Cardiac fibroblast (primary cell): ENCODE results near the gene NES.

ENCODE experiments used
- DNase-seq, 2 donors: peaks; one replicate each; pipeline versions ENCODE4 v3.0.0 to v3.0.0-alpha.2; 2010; ENCODE audit warnings: low read depth in 2 of 2
- H3K4me3 ChIP-seq, 2 donors: replicated peaks in 1 of 2; 1 replicate in 1 of 2; 2 replicates in 1 of 2; pipeline ENCODE4 v1.5.1; 2011; ENCODE audit warnings: low read depth in 2 of 2, low read length in 2 of 2, mild to moderate bottlenecking in 2 of 2, moderate library complexity in 1 of 2
- TF ChIP-seq, protein P1 (sequence below): IDR thresholded peaks from one replicate; pipeline ENCODE4 v1.5.1; 2011; ENCODE audit warnings: low read depth, mild to moderate bottlenecking, low read length, inconsistent platforms

NES gene

DNA sequence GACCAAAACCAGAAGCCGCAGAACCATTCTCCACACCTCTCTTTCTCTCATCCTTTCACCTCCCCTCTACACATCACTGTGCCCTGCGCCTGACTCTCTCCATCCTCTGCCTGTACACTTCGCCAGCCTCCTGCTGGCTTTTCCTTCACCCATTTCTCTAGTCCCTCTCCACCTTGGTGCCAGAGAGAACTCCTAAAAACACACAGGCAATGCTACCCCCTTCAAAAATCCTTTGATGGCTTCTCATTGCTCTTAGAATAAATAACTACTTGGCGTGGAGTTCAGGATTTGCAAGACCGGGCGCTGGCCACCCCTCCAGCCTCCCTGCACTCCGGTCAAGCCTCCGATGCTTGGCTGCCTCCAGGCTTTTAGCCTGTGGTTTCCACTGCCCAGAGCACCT is 19.5 kb upstream of the NES start:
- H3K4me3 ChIP-seq, result no peak overlapping the region
- DNase-seq, result no peak
- TF ChIP-seq, protein P1, sequence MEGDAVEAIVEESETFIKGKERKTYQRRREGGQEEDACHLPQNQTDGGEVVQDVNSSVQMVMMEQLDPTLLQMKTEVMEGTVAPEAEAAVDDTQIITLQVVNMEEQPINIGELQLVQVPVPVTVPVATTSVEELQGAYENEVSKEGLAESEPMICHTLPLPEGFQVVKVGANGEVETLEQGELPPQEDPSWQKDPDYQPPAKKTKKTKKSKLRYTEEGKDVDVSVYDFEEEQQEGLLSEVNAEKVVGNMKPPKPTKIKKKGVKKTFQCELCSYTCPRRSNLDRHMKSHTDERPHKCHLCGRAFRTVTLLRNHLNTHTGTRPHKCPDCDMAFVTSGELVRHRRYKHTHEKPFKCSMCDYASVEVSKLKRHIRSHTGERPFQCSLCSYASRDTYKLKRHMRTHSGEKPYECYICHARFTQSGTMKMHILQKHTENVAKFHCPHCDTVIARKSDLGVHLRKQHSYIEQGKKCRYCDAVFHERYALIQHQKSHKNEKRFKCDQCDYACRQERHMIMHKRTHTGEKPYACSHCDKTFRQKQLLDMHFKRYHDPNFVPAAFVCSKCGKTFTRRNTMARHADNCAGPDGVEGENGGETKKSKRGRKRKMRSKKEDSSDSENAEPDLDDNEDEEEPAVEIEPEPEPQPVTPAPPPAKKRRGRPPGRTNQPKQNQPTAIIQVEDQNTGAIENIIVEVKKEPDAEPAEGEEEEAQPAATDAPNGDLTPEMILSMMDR, result no peak

DNA sequence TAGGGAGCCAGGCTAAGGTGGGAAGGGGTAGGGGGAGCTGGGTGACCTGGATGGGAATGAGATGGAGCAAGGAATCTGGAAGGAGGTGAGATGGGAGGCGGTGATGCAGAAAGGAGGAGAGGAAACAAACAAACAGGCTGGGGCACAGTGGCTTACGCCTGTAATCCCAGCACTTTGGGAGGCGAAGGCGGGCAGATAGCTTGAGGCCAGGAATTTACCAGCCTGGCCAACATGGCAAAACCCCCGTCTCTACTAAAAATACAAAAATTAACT is 17.4 kb upstream of the NES start:
- H3K4me3 ChIP-seq, result no peak overlapping the region
- no peak for DNase-seq
- TF ChIP-seq, protein P1, result no peak

DNA sequence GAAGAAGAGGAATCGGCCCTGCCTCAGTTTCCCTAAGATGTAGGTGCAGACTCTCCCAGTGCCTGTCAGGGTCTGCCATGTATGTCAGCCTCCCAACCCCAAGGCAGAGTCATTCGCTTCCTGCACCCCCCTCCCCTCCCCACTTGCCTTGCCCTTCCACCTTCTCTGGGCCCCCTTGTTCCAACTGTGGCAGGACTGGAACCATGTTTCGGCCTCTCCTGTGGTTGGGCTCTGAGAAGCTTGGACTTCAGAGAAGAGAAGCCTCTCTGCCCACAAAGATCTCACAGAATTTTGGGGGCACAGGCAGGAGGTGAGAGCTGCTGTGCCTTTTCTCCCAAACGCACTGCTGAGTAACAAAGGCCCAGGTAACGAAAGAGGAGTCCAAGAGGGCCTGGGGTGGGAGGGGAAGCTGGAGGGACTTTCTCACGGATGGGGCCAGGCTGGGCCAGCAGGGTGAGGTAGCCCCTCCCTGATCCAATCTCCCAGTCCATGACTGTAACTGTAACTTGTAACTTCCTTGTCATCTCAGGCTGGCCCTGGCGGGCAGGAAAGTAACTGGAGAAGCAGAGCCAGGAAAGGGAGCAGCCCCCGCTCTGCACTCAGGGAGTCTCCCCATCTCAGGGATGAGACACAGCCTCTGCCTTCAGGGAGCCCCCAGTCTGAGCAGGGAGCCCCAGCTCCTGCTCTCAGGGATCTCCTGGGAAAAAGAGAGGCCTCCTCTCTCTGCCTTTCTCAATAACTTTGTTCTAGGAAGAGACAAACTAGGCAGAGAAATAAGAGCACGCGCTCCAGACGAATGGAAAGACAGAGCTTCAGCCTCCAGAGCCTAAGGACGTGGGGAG is 16.9 kb upstream of the NES start:
- no peak overlapping the region for H3K4me3 ChIP-seq
- TF ChIP-seq, protein P1, result no peak
- no peak for DNase-seq

DNA sequence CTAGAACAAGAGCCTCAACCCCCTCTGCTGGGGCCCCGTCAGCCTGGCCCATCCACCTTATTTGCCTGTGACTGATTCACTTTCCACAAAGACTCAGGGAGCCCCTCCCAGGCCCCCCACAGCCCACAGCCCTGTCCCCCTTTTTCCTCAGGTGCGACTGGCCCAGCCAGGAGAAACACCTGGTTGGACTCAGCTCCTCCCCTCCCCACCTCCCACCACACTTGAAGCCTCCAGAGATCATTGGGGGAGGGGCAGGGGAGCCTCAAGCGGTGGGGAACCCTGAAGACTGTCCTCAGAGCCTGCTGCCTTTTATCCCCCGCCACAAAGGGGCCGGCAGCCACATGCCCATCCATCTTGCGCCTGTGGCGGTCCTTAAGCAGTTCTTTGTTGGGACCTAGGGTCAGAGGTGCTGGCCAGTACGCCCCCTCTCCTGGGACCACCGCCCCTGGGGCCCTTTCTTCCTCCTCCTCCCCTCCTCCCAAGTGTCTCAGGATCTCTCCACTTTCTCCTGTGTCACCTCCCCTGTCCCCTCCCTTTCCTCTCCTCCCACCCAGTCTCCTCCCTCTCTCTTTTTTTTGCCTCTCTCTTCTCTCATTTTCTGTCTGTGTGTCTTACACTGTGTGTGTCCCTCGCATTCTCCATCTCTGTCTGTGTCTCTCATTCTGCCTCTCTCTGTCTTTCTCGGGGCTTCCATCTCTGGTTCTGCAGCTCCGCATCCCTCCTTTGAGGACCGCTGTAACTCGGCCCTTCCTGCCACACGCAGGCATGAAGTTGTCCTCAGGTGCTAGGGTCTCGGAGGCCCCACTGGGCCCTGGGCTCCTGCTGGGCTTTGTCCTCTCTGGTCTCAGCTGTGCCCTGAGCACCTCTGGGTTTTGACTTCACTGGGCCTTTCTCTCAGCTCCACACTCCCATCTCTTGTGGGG is 16.0 kb upstream of the NES start:
- H3K4me3 ChIP-seq, result no peak overlapping the region
- DNase-seq, result no peak
- TF ChIP-seq, protein P1, result no peak

DNA sequence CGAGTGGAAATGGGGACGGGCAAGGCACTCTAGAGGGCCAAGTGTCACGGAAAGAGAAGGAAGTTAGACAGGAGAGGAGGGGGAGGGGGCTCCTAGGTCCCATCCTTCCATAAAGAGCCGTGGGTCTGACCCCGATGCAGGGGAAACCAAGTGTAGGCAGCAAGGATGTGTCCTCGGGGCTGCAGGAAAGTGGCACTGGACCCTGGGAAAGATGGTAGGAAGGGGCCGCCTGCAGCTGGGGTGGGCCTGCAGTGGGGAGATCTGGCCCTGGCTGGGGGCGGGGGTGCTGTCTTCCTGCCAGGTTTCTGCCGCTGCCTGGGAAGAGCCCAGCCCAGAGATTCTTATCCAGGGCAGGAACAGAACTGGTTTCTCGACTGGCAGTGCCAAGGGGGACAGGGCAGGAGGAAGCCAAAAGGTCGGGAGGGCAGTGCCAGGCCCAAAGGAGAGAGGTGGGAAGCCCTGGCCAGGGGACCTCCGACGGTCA is 15.3 kb upstream of the NES start:
- TF ChIP-seq, protein P1, result no peak
- H3K4me3 ChIP-seq, result no peak overlapping the region
- DNase-seq, result no peak

DNA sequence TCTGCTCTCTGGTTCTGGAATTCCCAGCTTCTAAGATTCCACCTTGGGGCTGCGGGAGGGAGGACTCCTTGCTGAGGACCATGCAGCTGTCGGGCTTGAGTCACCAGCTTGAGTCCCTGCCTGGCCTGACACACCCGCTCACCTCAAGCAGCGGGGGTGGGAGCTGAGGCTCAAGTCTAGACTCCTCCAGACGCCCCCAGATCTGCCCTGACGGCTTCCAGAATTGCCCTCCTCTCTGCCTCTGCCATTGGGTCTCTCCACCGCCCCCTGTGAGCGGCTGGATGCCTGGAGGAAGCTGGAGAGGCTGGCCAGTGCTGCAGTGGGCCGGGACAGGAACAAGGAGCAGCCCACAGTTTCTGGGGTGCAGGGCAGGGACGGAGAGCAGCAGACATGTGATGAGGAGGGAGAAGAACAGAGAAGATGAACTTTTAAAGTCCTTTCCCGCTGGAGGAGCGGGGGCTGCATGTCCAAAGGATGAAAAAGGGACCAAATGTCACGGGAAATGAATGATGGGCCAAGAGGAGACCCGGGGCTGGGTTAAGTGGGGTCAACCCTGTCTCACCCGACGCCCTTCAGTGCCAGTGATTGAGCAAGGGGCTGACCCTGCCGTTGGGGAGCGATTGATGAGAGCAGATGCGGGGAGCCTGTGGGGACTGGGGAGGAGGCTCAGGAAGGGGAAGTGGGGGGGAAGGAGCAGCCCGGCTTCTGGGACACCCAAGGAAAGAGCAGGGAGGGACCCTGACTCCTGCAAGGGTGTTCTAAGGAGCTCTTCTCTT is 14.6 kb upstream of the NES start:
- DNase-seq, result no peak

More for the DNA sequence above, 14.6 kb upstream of the NES start:
- TF ChIP-seq, protein P1, result no peak
- no peak overlapping the region for H3K4me3 ChIP-seq
